HG02763 (cell line): Measurements from ENCODE around the gene KCTD3.

Source experiments
- ATAC-seq: cut with Tn5 transposase; IDR thresholded peaks from one replicate; pipeline ENCODE4 v1.9.1; 2021; ENCODE audit warnings: mild to moderate bottlenecking, moderate library complexity; ENCODE audit not compliant: unreplicated experiment

The KCTD3 gene

GRCh38 chr1:215555531-215555930 lies 11.6 kb upstream of the KCTD3 start:
- ATAC-seq, result no peak

- ATAC-seq, result no peak
Observed at GRCh38 chr1:215556996-215557395, 10.1 kb upstream of the KCTD3 start.

GRCh38 chr1:215557504-215557903 lies 9.6 kb upstream of the KCTD3 start:
- no peak for ATAC-seq

- no peak for ATAC-seq
Observed at GRCh38 chr1:215557992-215558626, 9.0 kb upstream of the KCTD3 start.

- ATAC-seq, result peak; percentile 63
Observed at GRCh38 chr1:215567491-215568298, 591 bp downstream of the KCTD3 start.

GRCh38 chr1:215568299-215568692 lies 1.2 kb downstream of the KCTD3 start:
- no peak for ATAC-seq

- ATAC-seq, result no peak
Observed at GRCh38 chr1:215569986-215570824, 3.1 kb downstream of the KCTD3 start.

- no peak for ATAC-seq
Observed at GRCh38 chr1:215581896-215582295, 14.8 kb downstream of the KCTD3 start.

GRCh38 chr1:215583185-215583749 lies 16.2 kb downstream of the KCTD3 start:
- no peak for ATAC-seq

GRCh38 chr1:215584389-215584788 lies 17.3 kb downstream of the KCTD3 start:
- no peak for ATAC-seq

GRCh38 chr1:215589650-215590435 lies 22.7 kb downstream of the KCTD3 start:
- no peak for ATAC-seq

- ATAC-seq, result no peak
Observed at GRCh38 chr1:215590779-215591491, 23.8 kb downstream of the KCTD3 start.

- ATAC-seq, result no peak
Observed at GRCh38 chr1:215594640-215595039, 27.5 kb downstream of the KCTD3 start.

- no peak for ATAC-seq
Observed at GRCh38 chr1:215595231-215595630, 28.1 kb downstream of the KCTD3 start.

- no peak for ATAC-seq
Observed at GRCh38 chr1:215597961-215598360, 30.9 kb downstream of the KCTD3 start.

GRCh38 chr1:215599418-215600074 lies 32.4 kb downstream of the KCTD3 start:
- no peak for ATAC-seq

GRCh38 chr1:215600258-215600792 lies 33.2 kb downstream of the KCTD3 start:
- no peak for ATAC-seq

GRCh38 chr1:215600867-215601266 lies 33.8 kb downstream of the KCTD3 start:
- no peak for ATAC-seq

GRCh38 chr1:215601276-215601675 lies 34.2 kb downstream of the KCTD3 start:
- ATAC-seq, result no peak
